HG02981 (cell line): ENCODE measurements around the gene NOM1.
A peak's percentile ranks its signal among the peaks of the same experiment; 100 is the strongest.
"Not testable (repeated sequence)": the region's sequence is repeated elsewhere in the genome, so short reads cannot be mapped to it uniquely, and the experiment has no call there.

Experiments used
- ATAC-seq: cut with Tn5 transposase; IDR thresholded peaks from one replicate; pipeline ENCODE4 v1.9.1; 2021; ENCODE audit warnings: mild to moderate bottlenecking, moderate library complexity; ENCODE audit not compliant: unreplicated experiment

The NOM1 gene, protein sequence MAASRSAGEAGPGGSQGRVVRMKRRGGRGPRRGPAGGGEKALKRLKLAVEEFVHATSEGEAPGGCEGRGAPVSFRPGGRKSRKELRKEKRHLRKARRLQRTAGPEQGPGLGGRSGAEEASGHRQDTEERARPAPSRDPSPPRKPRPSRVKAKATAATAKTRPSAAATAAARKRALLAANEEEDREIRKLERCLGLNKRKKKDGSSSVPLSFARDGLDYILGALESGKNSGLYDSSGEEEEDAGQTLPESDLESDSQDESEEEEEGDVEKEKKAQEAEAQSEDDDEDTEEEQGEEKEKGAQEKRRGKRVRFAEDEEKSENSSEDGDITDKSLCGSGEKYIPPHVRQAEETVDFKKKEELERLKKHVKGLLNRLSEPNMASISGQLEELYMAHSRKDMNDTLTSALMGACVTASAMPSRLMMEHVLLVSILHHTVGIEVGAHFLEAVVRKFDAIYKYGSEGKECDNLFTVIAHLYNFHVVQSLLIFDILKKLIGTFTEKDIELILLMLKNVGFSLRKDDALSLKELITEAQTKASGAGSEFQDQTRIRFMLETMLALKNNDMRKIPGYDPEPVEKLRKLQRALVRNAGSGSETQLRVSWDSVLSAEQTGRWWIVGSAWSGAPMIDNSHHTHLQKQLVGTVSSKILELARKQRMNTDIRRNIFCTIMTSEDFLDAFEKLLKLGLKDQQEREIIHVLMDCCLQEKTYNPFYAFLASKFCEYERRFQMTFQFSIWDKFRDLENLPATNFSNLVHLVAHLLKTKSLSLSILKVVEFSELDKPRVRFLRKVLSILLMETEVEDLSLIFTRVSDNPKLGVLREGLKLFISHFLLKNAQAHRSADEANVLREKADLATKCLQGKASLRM

GRCh38 chr7:156949541-156950380 lies at the start of gene NOM1:
Gene NOM1 (plus strand): TSS chr7:156949712. CDS start chr7:156949738, 26 bp downstream.
- peak; percentile 89 for ATAC-seq

DNA sequence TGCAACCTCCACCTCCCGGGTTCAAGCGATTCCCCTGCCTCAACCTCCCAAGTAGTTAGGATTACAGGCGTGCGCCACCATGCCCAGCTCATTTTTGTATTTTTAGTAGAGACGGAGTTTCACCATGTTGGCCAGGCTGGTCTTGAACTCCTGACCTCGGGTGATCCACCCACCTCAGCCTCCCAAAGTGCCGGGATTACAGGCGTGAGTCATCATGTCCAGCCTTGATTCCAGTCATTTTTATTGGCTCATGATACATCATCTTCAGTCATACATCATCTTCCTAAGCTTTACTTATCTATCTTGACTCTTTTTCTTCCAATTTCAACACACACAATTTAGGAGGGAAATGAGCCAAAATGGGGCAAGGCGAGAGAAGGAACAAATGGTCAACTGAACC lies 49.4 kb upstream of the NOM1 start:
- ATAC-seq, result not testable (repeated sequence)

- no peak for ATAC-seq
Observed at GRCh38 chr7:156903232-156903909, 46.1 kb upstream of the NOM1 start.

DNA sequence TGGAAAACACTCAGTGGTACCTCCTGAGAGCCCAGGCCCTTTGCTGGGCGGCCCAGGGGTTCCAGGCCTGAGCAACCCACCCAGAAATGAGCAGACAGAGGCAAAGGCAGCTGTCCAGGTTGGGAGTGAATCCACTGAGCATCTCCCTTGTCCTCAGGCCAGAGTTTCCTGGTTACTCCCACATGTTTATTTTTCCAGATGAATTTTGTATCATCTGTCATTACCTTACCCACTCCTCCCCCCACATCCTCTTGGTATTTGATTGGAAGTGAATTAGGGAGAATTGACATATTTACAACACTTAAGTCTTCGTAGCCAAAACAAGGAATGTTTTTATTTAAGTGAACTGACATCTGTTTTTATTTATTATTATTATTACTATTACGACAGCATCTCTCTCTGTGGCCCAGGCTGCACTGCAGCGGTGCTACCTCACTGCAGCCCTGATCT lies 43.3 kb upstream of the NOM1 start:
- ATAC-seq, result no peak

DNA sequence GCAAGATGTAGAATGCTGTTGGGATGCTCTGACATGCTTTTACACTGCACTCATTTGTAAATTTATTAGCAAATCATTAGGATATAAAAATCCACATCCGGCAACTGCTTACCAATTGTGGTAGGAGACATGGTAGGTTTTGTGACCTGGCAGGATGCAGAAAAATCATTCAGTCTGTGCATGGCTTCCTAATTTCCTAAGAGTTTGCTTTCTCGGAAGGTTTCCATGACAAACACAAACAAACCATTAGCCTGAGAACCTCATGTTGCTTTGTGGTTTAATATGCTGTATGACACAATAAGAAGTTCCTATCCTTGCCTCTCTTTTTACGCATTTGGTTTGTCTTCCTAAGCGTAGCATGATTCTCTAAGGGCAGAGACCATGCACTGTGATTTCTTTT lies 41.9 kb upstream of the NOM1 start:
- ATAC-seq, result no peak

DNA sequence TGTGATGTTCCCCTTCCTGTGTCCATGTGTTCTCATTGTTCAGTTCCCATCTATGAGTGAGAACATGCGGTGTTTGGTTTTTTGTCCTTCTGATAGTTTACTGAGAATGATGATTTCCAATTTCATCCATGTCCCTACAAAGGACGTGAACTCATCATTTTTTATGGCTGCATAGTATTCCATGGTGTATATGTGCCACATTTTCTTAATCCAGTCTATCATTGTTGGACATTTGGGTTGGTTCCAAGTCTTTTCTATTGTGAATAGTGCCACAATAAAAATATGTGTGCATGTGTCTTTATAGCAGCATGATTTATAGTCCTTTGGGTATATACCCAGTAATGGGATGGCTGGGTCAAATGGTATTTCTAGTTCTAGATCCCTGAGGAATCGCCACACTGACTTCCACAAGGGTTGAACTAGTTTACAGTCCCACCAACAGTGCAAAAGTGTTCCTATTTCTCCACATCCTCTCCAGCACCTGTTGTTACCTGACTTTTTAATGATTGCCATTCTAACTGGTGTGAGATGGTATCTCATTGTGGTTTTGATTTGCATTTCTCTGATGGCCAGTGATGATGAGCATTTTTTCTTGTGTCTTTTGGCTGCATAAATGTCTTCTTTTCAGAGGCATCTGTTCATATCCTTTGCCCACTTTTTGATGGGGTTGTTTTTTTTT lies 39.8 kb upstream of the NOM1 start:
- ATAC-seq, result not testable (repeated sequence)

DNA sequence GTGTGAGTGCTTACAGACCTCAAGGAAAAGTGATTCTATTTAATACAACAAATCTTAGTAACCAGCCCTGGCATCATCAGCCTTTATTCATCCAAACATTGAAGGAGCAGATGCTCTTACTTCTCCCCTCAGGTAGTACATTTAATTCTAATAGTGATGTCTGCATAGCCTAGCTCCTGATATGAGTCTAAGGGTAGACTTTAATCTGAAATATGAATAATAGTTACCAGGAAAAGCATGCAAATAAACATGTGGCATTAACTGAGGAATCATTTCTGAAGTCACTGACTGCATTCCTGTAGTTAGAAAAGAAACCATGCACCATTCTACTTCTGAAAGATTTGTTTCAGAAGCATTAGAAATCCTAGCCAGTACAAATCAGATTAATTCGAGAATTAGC lies 30.9 kb upstream of the NOM1 start:
- ATAC-seq, result peak; percentile 38

- ATAC-seq, result no peak
Observed at GRCh38 chr7:156919132-156919713, 30.3 kb upstream of the NOM1 start.

- no peak for ATAC-seq
Observed at GRCh38 chr7:156920076-156920475, 29.4 kb upstream of the NOM1 start.

DNA sequence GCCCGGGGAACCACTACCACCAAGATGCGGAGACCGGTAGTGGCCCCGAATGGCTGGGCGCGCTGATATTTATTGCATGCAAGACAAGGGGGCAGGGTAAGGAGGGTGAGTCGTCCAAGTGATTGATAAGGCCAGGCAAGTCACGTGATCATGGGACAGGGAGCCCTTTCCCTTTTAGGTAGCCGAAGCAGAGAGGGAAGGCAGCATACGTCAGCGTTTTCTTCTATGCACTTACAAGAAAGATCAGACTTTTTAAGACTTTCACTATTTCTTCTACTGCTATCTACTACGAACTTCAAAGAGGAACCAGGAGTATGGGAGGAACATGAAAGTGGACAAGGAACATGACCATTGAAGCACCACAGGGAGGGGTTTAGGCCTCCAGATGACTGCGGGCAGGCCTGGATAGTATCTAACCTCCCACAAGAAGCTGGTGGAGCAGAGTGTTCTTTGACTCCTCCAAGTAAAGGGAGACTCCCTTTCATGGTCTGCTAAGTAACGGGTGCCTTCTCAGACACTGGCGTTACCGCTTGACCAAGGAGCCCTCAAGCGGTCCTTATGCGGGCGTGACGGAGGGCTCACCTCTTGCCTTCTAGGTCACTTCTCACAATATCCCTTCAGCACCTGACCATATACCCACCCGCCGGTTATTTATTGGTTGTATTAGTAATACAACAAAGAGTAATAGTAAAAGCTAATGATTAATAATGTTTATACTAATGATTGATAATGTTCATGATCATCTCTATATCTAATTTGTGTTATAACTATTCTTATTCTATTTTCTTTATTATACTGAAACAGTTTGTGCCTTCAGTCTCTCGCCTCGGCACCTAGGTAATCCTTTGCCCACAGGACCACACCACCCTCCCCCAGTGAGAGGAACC lies 28.8 kb upstream of the NOM1 start:
- ATAC-seq, result not testable (repeated sequence)

DNA sequence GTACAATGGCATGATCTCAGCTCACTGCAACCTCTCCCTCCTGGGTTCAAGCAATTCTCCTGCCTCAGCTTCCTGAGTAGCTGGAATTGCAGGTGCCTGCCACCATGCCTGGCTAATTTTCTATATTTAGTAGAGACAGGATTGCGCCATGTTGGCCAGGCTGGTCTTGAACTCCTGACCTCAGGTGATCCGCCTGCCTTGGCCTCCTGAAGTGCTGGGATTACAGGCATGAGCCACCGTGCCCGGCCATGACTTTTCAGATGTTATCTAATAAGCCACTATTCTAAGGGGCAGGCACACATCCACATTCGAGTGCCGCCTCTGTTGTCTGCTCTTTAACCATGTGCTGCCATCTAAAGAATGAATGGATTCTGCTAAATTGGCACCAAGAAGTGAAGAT lies 27.2 kb upstream of the NOM1 start:
- not testable (repeated sequence) for ATAC-seq

DNA sequence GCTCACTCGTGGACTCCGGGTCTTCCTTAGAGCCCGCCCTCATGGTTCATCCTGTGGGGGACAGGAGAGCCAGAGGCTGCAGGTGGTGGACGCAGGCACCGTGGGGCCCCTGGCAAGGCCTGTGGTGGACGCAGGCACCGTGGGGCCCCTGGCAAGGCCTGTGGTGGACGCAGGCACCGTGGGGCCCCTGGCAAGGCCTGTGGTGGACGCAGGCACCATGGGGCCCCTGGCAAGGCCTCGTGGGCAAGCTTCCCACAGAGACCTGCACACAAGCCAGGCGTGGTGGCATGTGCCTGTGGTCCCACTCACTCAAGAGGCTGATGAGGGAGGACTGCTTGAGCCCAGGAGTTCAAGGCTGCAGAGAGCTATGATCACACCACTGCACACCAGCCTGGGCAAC lies 23.7 kb upstream of the NOM1 start:
- not testable (repeated sequence) for ATAC-seq

- no peak for ATAC-seq
Observed at GRCh38 chr7:156927571-156928405, 21.7 kb upstream of the NOM1 start.

GRCh38 chr7:156928406-156928747 lies 21.1 kb upstream of the NOM1 start:
- ATAC-seq, result no peak

DNA sequence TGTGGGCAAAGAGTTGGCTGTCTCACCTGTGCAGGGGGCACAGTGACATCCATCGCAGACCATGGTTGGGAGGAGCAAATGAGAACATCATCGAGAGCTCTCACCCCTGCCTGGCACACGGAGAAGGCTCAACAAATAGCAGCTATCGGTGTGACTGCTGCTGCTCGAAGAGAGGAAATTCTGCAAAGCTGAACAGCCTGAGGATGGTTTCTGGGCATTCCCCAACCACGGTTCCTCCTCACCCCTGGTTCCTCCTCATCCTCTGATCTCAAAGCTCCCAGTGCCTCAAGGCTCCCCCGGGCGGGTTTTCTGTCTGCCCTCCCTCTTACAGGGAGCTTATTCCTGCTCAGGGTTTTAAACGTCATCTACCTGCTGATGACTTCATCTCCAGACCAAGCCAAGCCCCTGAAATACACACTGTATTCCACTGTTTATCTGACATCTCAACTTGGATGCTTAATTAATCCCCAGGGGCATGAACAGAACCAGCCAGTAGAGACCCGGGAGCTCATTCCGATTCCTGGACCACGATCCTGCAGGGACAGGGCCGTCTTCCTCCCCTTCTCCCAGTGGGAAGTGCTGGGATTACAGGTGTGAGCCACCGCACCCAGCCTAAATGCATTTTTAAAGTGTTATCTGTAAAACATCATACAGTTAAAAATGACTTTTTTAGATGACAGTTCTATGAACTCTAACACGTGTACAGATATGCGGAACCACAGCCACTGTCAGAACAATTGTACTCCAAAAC lies 19.5 kb upstream of the NOM1 start:
- no peak for ATAC-seq

DNA sequence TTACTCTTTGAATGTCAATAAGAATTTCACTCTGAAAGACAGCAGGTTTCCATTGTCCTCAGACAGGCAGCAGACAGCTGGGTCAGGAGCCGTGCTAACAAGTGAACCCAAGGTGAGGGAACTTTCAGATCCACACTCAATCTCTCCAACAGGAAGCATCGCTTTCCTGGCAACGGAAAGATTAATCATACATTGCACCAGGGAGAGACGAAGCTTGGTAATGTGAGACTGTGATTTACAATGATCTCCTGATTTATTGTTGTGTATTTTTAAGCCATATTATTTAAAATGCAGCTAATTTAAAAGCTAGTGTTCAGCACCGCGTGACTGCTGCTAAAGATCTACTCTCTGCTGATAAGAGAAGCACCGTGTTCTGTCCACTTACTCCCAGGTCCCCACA lies 17.5 kb upstream of the NOM1 start:
- ATAC-seq, result no peak

DNA sequence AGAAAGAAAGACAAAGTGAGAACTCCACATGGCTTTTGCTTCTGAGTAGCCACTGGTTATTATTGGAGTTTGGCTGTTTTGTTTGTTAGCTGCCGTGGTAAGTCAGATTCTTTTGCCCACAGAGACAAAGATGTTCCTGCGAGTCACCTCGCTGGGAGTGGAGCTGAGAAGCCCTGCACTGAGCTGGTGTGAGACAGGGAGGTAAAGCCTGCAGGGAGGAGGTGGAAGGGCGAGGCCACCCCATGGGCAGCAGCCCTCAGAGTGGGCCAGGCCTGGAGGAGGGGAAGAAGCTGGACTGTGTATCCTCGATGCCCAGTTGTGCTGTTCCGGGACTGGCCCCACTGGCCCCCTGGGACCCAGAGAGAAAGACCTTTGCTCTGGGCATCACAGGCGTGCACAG lies 14.3 kb upstream of the NOM1 start:
- no peak for ATAC-seq
